ENCODE results near the gene ARID1B. TPM values are rescaled to one million over a fixed set of nuclear protein-coding genes. Genes with fewer than 3 reads are reported as not detected.

Gene ARID1B
- total and polyA plus RNA-seq, 12 donors, result 11.2 to 63.2 (median 52.2) TPM

DNA sequence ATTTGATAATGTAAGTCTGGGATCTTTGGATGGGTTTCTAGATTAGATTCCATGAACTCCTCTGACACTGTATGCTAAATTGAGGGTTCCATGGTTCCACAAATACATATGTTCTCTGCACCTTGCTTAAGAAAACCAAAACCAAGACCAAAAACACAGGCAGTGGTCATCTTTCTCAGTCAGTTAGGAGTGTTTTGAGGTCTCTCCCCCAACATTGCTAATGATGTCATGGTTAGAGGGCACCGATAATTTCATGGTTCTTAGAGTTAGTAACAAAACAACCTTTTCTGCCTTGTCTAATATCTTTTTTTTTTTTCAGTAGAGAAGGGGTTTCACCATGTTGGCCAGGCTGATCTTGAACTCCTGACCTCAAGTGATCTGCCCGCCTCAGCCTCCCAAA, 44.5 kb downstream of the ARID1B start:
- DNase-seq (no peak), ATAC-seq (no peak)
- H3K36me3 ChIP-seq, result no peaks in the 10 kb centered on the region
- H3K27ac ChIP-seq, result peak overlapping the region in 1 of 10 donors; percentile 1
- intact Hi-C loops (cut with DNase I), result loop anchor here in 1 of 10 donors (5.0 kb wide), 1 partner anchor 44 kb away; the partner anchor contains the start of gene ARID1B
- no peak overlapping the region for H3K4me3 ChIP-seq
- H3K4me1 ChIP-seq, result peaks cover 13 to 99% (median 79%) of the 10 kb centered on the region in 9 donors
- no peaks in the 10 kb centered on the region for H3K9me3 ChIP-seq
- WGBS, 2 donors, result 94 to 100% methylated on average over 2 of the region's 2 CpGs
- TF ChIP-seq, protein P1, sequence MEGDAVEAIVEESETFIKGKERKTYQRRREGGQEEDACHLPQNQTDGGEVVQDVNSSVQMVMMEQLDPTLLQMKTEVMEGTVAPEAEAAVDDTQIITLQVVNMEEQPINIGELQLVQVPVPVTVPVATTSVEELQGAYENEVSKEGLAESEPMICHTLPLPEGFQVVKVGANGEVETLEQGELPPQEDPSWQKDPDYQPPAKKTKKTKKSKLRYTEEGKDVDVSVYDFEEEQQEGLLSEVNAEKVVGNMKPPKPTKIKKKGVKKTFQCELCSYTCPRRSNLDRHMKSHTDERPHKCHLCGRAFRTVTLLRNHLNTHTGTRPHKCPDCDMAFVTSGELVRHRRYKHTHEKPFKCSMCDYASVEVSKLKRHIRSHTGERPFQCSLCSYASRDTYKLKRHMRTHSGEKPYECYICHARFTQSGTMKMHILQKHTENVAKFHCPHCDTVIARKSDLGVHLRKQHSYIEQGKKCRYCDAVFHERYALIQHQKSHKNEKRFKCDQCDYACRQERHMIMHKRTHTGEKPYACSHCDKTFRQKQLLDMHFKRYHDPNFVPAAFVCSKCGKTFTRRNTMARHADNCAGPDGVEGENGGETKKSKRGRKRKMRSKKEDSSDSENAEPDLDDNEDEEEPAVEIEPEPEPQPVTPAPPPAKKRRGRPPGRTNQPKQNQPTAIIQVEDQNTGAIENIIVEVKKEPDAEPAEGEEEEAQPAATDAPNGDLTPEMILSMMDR (IDR thresholded peaks at IDR 0.05), result no peak
- H3K27me3 ChIP-seq, result no peaks in the 10 kb centered on the region

DNA sequence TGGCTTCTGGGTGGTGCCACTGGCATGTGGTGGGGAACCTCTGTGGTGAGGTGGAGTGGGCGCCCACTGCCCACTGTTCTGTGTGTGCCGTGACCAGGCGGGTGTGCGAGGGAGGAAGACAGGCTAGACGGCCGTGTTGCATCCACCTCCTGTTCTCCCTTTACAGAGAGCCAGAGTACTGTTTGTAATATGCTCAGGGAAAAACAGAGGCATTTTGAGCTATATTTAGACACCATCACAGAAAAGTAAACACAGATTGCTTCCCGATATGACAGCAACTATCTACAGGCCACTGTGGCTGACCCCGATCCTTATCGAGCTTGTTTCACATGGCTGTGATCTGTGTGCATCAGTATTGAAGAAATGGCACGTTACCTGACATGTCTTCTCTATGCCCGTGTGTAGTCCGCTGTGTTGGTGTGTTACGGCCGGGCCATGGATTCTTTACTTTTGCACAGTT, 45.6 kb downstream of the ARID1B start:
- intact Hi-C loops (cut with DNase I), result loop anchor here in 1 of 10 donors (5.0 kb wide), 1 partner anchor 45 kb away; the partner anchor contains the start of gene ARID1B
- TF ChIP-seq, protein P1 (IDR thresholded peaks at IDR 0.05), result no peak
- no peaks in the 10 kb centered on the region for H3K36me3 ChIP-seq
- peak overlapping the region in 6 of 10 donors; percentile 0 to 34 (median 25) for H3K27ac ChIP-seq
- 32 to 44% methylated on average over 14 of the region's 14 CpGs for WGBS, 2 donors
- DNase-seq (no peak), ATAC-seq (peak in 6 of 8 donors; percentile 45 to 71 (median 60))
- H3K27me3 ChIP-seq, result no peaks in the 10 kb centered on the region
- peaks cover 7 to 99% (median 78%) of the 10 kb centered on the region in 9 donors for H3K4me1 ChIP-seq
- H3K9me3 ChIP-seq, result no peaks in the 10 kb centered on the region
- peak overlapping the region in 2 of 10 donors; percentile 2 to 17 for H3K4me3 ChIP-seq

DNA sequence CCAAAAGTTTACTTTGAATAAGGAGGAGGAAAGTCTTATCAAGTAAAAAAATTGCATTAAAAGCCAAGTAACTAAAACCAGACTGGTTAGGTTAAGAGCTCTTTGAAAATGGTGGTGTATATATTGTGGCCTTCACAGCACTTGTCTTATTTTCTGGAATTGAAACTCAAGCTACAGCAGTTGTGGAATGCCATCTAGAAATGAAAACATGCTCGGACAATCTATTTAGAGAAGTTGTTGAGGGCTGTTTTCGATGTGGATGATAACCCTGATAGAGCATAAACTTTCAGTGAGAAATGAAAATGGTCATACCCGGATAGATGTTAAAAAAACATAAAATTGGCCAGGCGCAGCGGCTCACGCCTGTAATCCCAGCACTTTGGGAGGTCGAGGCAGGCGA, 47.0 kb downstream of the ARID1B start:
- WGBS, 2 donors, result 77 to 81% methylated on average over 8 of the region's 8 CpGs
- intact Hi-C loops (cut with DNase I), result loop anchor here in 1 of 10 donors (5.0 kb wide), 1 partner anchor 47 kb away; the partner anchor contains the start of gene ARID1B

DNA sequence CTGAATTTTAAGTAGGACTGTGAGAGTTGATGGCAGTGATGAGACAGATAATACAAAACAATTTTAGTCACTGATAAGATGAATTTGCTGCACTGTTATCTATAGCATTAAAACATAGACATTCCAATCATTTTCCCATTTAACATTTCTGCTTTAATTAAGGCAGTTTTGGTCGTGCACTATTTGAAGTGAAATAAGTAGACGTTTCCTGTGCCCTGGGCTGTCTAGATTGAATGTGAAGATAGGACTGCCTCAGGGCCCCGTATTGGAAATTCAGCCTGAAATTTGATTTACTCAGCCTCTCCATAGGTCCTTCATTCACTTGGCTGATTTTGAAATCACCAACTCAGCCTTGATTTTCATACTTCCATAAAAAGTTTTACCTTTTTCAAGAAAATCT, 48.3 kb downstream of the ARID1B start:
- Histone ChIP-seq H3K9me3 (no peaks in the 10 kb centered on the region), H3K27ac (peak overlapping the region in 1 of 10 donors; percentile 80), H3K36me3 (peaks cover 0 to 16% (median 0%) of the 10 kb centered on the region in 9 donors), H3K4me1 (peaks cover 7 to 88% (median 61%) of the 10 kb centered on the region in 9 donors), H3K27me3 (no peaks in the 10 kb centered on the region), H3K4me3 (no peak overlapping the region)
- ATAC-seq (no peak), DNase-seq (no peak)
- TF ChIP-seq, protein P1 (IDR thresholded peaks at IDR 0.05), result no peak
- intact Hi-C loops (cut with DNase I), result no loop called here
- WGBS, 2 donors, result 17 to 22% methylated on average over 3 of the region's 3 CpGs

More for the DNA sequence above, 47.0 kb downstream of the ARID1B start:
- no peak for DNase-seq
- Histone ChIP-seq H3K4me1 (peaks cover 7 to 98% (median 69%) of the 10 kb centered on the region in 9 donors), H3K27me3 (no peaks in the 10 kb centered on the region), H3K9me3 (no peaks in the 10 kb centered on the region), H3K36me3 (peaks cover 0 to 3% (median 0%) of the 10 kb centered on the region in 9 donors), H3K27ac (peak overlapping the region in 1 of 10 donors; percentile 33), H3K4me3 (no peak overlapping the region)
- TF ChIP-seq, protein P1 (IDR thresholded peaks at IDR 0.05), result no peak
- no peak for ATAC-seq

Measured in heart right ventricle (tissue), 16 donors.